Ramos (cell line): ENCODE data around the gene RNF141.

Source experiments
- in situ Hi-C: fragments of 300-500 bp; cut with MboI; formaldehyde crosslinking; loops from one replicate; pipeline ENCODE4 v1.14.3; 2022; ENCODE audit warnings: low sequenced_read_pairs; ENCODE audit not compliant: unreplicated experiment

RNF141 gene

GRCh38 chr11:10526974-10527918, 13.7 kb downstream of the RNF141 start:
- in situ Hi-C loops: no loop called here

GRCh38 chr11:10524471-10524870, 16.5 kb downstream of the RNF141 start:
- in situ Hi-C loops: no loop called here

GRCh38 chr11:10522921-10523320, 18.1 kb downstream of the RNF141 start:
- in situ Hi-C loops: no loop called here

- in situ Hi-C loops: no loop called here
Observed at GRCh38 chr11:10522276-10522675, 18.7 kb downstream of the RNF141 start.

GRCh38 chr11:10520562-10520961, 20.4 kb downstream of the RNF141 start:
- in situ Hi-C loops: no loop called here

GRCh38 chr11:10519630-10520029, 21.4 kb downstream of the RNF141 start:
- in situ Hi-C loops: no loop called here

- in situ Hi-C loops: no loop called here
Observed at GRCh38 chr11:10518891-10519290, 22.1 kb downstream of the RNF141 start.

- in situ Hi-C loops: no loop called here
Observed at GRCh38 chr11:10518123-10518522, 22.9 kb downstream of the RNF141 start.

GRCh38 chr11:10515418-10515817, 25.6 kb downstream of the RNF141 start:
- in situ Hi-C loops: no loop called here

- in situ Hi-C loops: no loop called here
Observed at GRCh38 chr11:10514709-10515108, 26.3 kb downstream of the RNF141 start.

- in situ Hi-C loops: no loop called here
Observed at GRCh38 chr11:10514202-10514601, 26.8 kb downstream of the RNF141 start.

GRCh38 chr11:10511181-10511621, 29.8 kb downstream of the RNF141 start:
- in situ Hi-C loops: no loop called here

GRCh38 chr11:10506008-10506370, 35.0 kb downstream of the RNF141 start:
- in situ Hi-C loops: no loop called here

- in situ Hi-C loops: no loop called here
Observed at GRCh38 chr11:10505278-10506007, 35.5 kb downstream of the RNF141 start.

GRCh38 chr11:10504490-10504889, 36.5 kb downstream of the RNF141 start:
- in situ Hi-C loops: no loop called here

GRCh38 chr11:10503777-10504480, 37.1 kb downstream of the RNF141 start:
- in situ Hi-C loops: no loop called here

GRCh38 chr11:10503221-10503620, 37.8 kb downstream of the RNF141 start:
- in situ Hi-C loops: no loop called here

GRCh38 chr11:10502770-10503169, 38.2 kb downstream of the RNF141 start:
- in situ Hi-C loops: no loop called here

GRCh38 chr11:10502065-10502680, 38.8 kb downstream of the RNF141 start:
- in situ Hi-C loops: no loop called here
